Measurements from ENCODE around the gene KRTAP5-1.
"Not testable (repeated sequence)": the region's sequence is repeated elsewhere in the genome, so short reads cannot be mapped to it uniquely, and the experiment has no call there.

DNA sequence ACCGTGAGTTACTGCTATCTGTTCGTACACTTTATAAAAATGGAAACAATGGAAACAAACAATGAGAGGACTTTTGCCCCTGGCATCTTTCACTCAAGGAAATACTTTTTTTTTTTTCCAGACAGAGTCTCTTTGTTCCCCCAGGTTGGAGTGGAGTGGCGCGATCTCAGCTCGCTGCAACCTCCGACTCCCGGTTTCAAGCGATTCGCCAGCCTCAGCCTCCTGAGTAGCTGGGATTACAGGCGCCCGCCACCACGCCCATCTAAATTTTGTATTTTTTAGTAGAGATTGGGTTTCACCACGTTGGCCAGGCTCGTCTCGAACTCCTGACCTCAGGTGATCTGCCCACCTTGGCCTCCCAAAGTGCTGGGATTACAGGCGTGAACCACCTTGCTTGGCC, 9.3 kb downstream of the KRTAP5-1 start:
- TF ChIP-seq POLR2A (IDR thresholded peaks at IDR 0.05; ENCODE audit: low read depth, low read length); TAF1 (IDR thresholded peaks at IDR 0.05; ENCODE audit: low read depth, low read length); POLR2AphosphoS5 (IDR thresholded peaks at IDR 0.05; ENCODE audit: low read depth, low read length); PAX5 (IDR thresholded peaks at IDR 0.05; ENCODE audit: insufficient read depth, low read length, severe bottlenecking): not testable (repeated sequence)

Measured in GM12891 (cell line).